DMS153 treated with DMSO at 0.1 percent for 48 hours (cell line): ENCODE results near the gene GOLGA8M.
"Not testable (repeated sequence)": the region's sequence is repeated elsewhere in the genome, so short reads cannot be mapped to it uniquely, and the experiment has no call there.

ENCODE experiments used
- DNase-seq: peaks from one replicate; lab custom pipeline; 2025; ENCODE audit not compliant: unreplicated experiment; lab: John Stamatoyannopoulos, UW

Gene GOLGA8M

GRCh38 chr15:28660750-28661149 is 51.5 kb downstream of the GOLGA8M start:
- DNase-seq, result not testable (repeated sequence)

- not testable (repeated sequence) for DNase-seq
These were observed 56.2 kb downstream of the GOLGA8M start for GRCh38 chr15:28656018-28656360.

GRCh38 chr15:28655329-28656017 is 56.7 kb downstream of the GOLGA8M start:
- not testable (repeated sequence) for DNase-seq

GRCh38 chr15:28654194-28654593 is 58.0 kb downstream of the GOLGA8M start:
- DNase-seq, result not testable (repeated sequence)

GRCh38 chr15:28652538-28652937 is 59.7 kb downstream of the GOLGA8M start:
- DNase-seq, result not testable (repeated sequence)
